WERI-Rb-1 (cell line): ENCODE measurements around the gene TMEM108.

Experiments used
- DNase-seq: peaks from one replicate; pipeline ENCODE4 v3.0.0-alpha.2; 2020
- H3K27ac ChIP-seq: fragments of 250-450 bp; sonication (Bioruptor Pico); 2 replicates; pipeline ENCODE4 v1.5.1; 2020; ENCODE audit warnings: mild to moderate bottlenecking, moderate library complexity
- H3K27me3 ChIP-seq: fragments of 250-450 bp; sonication (Bioruptor Pico); 2 replicates; pipeline ENCODE4 v1.5.1; 2021; ENCODE audit warnings: mild to moderate bottlenecking, low read depth, moderate library complexity; ENCODE audit not compliant: insufficient read depth, severe bottlenecking
- H3K36me3 ChIP-seq: fragments of 250-450 bp; sonication (Bioruptor Pico); 2 replicates; pipeline ENCODE4 v1.5.1; 2020; ENCODE audit warnings: mild to moderate bottlenecking, moderate library complexity
- H3K4me3 ChIP-seq: 2 replicates; pipeline ENCODE4 v1.5.1; 2011; ENCODE audit warnings: low read depth, mild to moderate bottlenecking, control low read depth, low read length
- H3K9me3 ChIP-seq: fragments of 250-450 bp; sonication (Bioruptor Pico); 2 replicates; pipeline ENCODE4 v1.5.1; 2021; ENCODE audit warnings: mild to moderate bottlenecking, moderate library complexity; ENCODE audit not compliant: severe bottlenecking
- CTCF ChIP-seq: IDR thresholded peaks from 2 replicates; pipeline ENCODE4 v1.5.1; 2011; ENCODE audit warnings: low read depth, mild to moderate bottlenecking, control low read depth, inconsistent platforms, low read length

The TMEM108 gene

GRCh38 chr3:133092681-133093080 is 54.5 kb downstream of the TMEM108 start:
- Histone ChIP-seq H3K27me3 (no peaks in the 10 kb centered on the region), H3K9me3 (no peaks in the 10 kb centered on the region), H3K36me3 (no peaks in the 10 kb centered on the region), H3K4me3 (no peak overlapping the region), H3K27ac (no peak overlapping the region)
- no peak for DNase-seq
- TF ChIP-seq CTCF, result no peak

GRCh38 chr3:133093366-133093765 is 55.2 kb downstream of the TMEM108 start:
- Histone ChIP-seq H3K36me3 (no peaks in the 10 kb centered on the region), H3K4me3 (no peak overlapping the region), H3K27me3 (no peaks in the 10 kb centered on the region), H3K9me3 (no peaks in the 10 kb centered on the region), H3K27ac (no peak overlapping the region)
- TF ChIP-seq CTCF, result no peak
- DNase-seq, result no peak

- Histone ChIP-seq H3K4me3 (no peak overlapping the region), H3K36me3 (no peaks in the 10 kb centered on the region), H3K9me3 (no peaks in the 10 kb centered on the region), H3K27ac (peak overlapping the region; percentile 50), H3K27me3 (no peaks in the 10 kb centered on the region)
- TF ChIP-seq CTCF, result no peak
- no peak for DNase-seq
Observed at GRCh38 chr3:133096900-133097613, 58.9 kb downstream of the TMEM108 start.

- Histone ChIP-seq H3K36me3 (no peaks in the 10 kb centered on the region), H3K27ac (no peak overlapping the region), H3K4me3 (no peak overlapping the region), H3K27me3 (no peaks in the 10 kb centered on the region), H3K9me3 (no peaks in the 10 kb centered on the region)
- no peak for DNase-seq
- no peak for TF ChIP-seq CTCF
Observed at GRCh38 chr3:133103706-133104105, 65.5 kb downstream of the TMEM108 start.

- H3K27ac ChIP-seq, result no peak overlapping the region
Observed at GRCh38 chr3:133106169-133106568, 68.0 kb downstream of the TMEM108 start.

More at GRCh38 chr3:133106169-133106568, 68.0 kb downstream of the TMEM108 start:
- Histone ChIP-seq H3K4me3 (no peak overlapping the region), H3K36me3 (no peaks in the 10 kb centered on the region), H3K27me3 (no peaks in the 10 kb centered on the region), H3K9me3 (no peaks in the 10 kb centered on the region)
- no peak for DNase-seq
- no peak for TF ChIP-seq CTCF
